Spleen (tissue), 11 donors: ENCODE measurements around the gene CSRP2. TPM values are rescaled to one million over a fixed set of nuclear protein-coding genes. Genes with fewer than 3 reads are reported as not detected.

Source experiments
- DNase-seq: peaks from one replicate; pipeline ENCODE4 v3.0.0-alpha.2; 2020
- H3K27ac ChIP-seq, 8 donors: fragments of 200-600 bp; sonication (generic) in 7 of 8; 1 replicate in 4 of 8; 2 replicates in 4 of 8; pipeline versions ENCODE4 v1.5.0 to v1.8.0; 2016 to 2021; ENCODE audit warnings: inconsistent platforms in 4 of 8, mild to moderate bottlenecking in 4 of 8, moderate library complexity in 1 of 8
- H3K27me3 ChIP-seq, 7 donors: fragments of 200-600 bp; sonication (generic) in 6 of 7; replicated peaks in 1 of 7; 1 replicate in 4 of 7; 2 replicates in 3 of 7; pipeline versions ENCODE4 v1.5.0 to v1.8.0; 2016 to 2021; ENCODE audit warnings: inconsistent platforms in 3 of 7, mild to moderate bottlenecking in 1 of 7
- H3K36me3 ChIP-seq, 6 donors: fragments of 200-600 bp; sonication (generic) in 5 of 6; 1 replicate in 4 of 6; 2 replicates in 2 of 6; pipeline versions ENCODE4 v1.5.0 to v1.8.0; 2016 to 2021; ENCODE audit warnings: inconsistent platforms in 2 of 6
- H3K4me1 ChIP-seq, 6 donors: fragments of 200-600 bp; sonication (generic) in 5 of 6; 1 replicate in 3 of 6; 2 replicates in 3 of 6; pipeline versions ENCODE4 v1.5.0 to v1.8.0; 2016 to 2021; ENCODE audit warnings: inconsistent platforms in 3 of 6
- H3K4me3 ChIP-seq, 8 donors: fragments of 200-600 bp; sonication (generic) in 7 of 8; 1 replicate in 4 of 8; 2 replicates in 4 of 8; pipeline versions ENCODE4 v1.5.0 to v1.8.0; 2016 to 2021; ENCODE audit warnings: inconsistent platforms in 4 of 8, mild to moderate bottlenecking in 4 of 8, moderate library complexity in 2 of 8
- H3K9me3 ChIP-seq, 8 donors: fragments of 200-600 bp; sonication (generic) in 7 of 8; 1 replicate in 4 of 8; 2 replicates in 4 of 8; pipeline versions ENCODE4 v1.5.0 to v1.8.0; 2016 to 2021; ENCODE audit warnings: inconsistent platforms in 4 of 8
- CTCF ChIP-seq, 11 experiments: fragments of 200-600 bp in 7 of 11; fragments of 450-650 bp in 4 of 11; sonication (generic) in 4 of 11; IDR thresholded peaks in 8 of 11; conservative IDR thresholded peaks in 3 of 11; 1 replicate in 7 of 11; 2 replicates in 4 of 11; pipeline versions ENCODE4 v1.4.0 to v1.8.0; 2016 to 2021; ENCODE audit warnings: antibody characterized with exemption in 11 of 11, inconsistent platforms in 4 of 11, mild to moderate bottlenecking in 1 of 11
- POLR2A ChIP-seq, 3 donors: fragments of 450-650 bp; IDR thresholded peaks; one replicate each; pipeline ENCODE4 v1.5.1; 2017; ENCODE audit warnings: antibody characterized with exemption in 3 of 3, mild to moderate bottlenecking in 1 of 3
- POLR2AphosphoS5 ChIP-seq, 3 donors: sonication (generic); formaldehyde crosslinking; IDR thresholded peaks; one replicate each; pipeline ENCODE4 v1.5.1; 2017; ENCODE audit warnings: antibody characterized with exemption in 3 of 3
- WGBS, 5 donors: extraction: QIAGEN DNeasy Blood & Tissue Kit in 3 of 5; methylation state at CpG; one replicate each; pipeline versions ENCODE4 v1.1.5 to v1.1.7; 2013 to 2018; 5-methylcytosine and 5-hydroxymethylcytosine counted together
- intact Hi-C: fragments of 100-400 bp; cut with DNase I; formaldehyde crosslinking; loops from one replicate; pipeline ENCODE4 v1.15.0; 2023; ENCODE audit warnings: low total_unique reads
- polyA plus RNA-seq, 3 donors: library from polyadenylated mRNA; stranded (reverse); fragments of 200-250 nt; gene quantifications; one replicate each; pipeline ENCODE4 v1.2.1, GENCODE V29; 2013
- total RNA-seq, 7 donors: library from RNA; depleted of rRNA in 3 of 7; stranded (reverse); fragments of >200 nt in 3 of 7; fragmentation: NEBNext Ultra II Directional in 4 of 7; extraction: Animal tissue kit (Norgen Biotek cat#: 25700) in 4 of 7; gene quantifications; one replicate each; pipeline versions ENCODE4 v1.1.0 to v1.2.1, GENCODE V29; 2016 to 2021
- donor health status: healthy with polysubstance abuse.
- donor health status: DM: no; HTN: no; CAD: no; lungs with moderate emphysema.
- donor health status: DM: no; HTN: no; CAD: no.
- donor health status: Bipolar disorder and iron deficiency.
- donor health status: healthy.
- donor health status: DM: no; HTN: no; CAD: no.
- donor health status: DM: yes; HTN: yes; CAD: no.

The CSRP2 gene
- total and polyA plus RNA-seq, 10 donors: 8.9 to 38.6 (median 19.6) TPM

GRCh38 chr12:76874027-76874426, 4.8 kb downstream of the CSRP2 start:
- H3K4me3 ChIP-seq: no peak overlapping the region
- intact Hi-C loops: no loop called here
- H3K27me3 ChIP-seq: peaks cover 0 to 30% (median 9%) of the 10 kb centered on the region in 7 donors
- no peaks in the 10 kb centered on the region for H3K9me3 ChIP-seq
- DNase-seq: no peak
- peak overlapping the region in 1 of 8 donors; percentile 3 for H3K27ac ChIP-seq
- peaks cover 5 to 21% (median 11%) of the 10 kb centered on the region in 6 donors for H3K4me1 ChIP-seq
- 62 to 75% (median 71%) methylated on average over 3 of the region's 3 CpGs for WGBS, 5 donors
- TF ChIP-seq POLR2A (IDR thresholded peaks at IDR 0.05) (no peak), CTCF (IDR thresholded peaks at IDR 0.05 in 8 of 11, conservative IDR thresholded peaks at IDR 0.05 in 3 of 11) (no peak), POLR2AphosphoS5 (IDR thresholded peaks at IDR 0.05) (no peak)
- H3K36me3 ChIP-seq: no peaks in the 10 kb centered on the region

GRCh38 chr12:76872415-76872814, 6.4 kb downstream of the CSRP2 start:
- no peaks in the 10 kb centered on the region for H3K36me3 ChIP-seq
- WGBS, 5 donors: 78 to 89% (median 83%) methylated on average over 5 of the region's 5 CpGs
- peaks cover 0 to 14% (median 0%) of the 10 kb centered on the region in 7 donors for H3K27me3 ChIP-seq
- H3K4me3 ChIP-seq: no peak overlapping the region
- intact Hi-C loops: no loop called here
- DNase-seq: no peak
- no peak for TF ChIP-seq POLR2AphosphoS5 (IDR thresholded peaks at IDR 0.05)
- no peaks in the 10 kb centered on the region for H3K9me3 ChIP-seq
- H3K4me1 ChIP-seq: peaks cover 0 to 5% (median 0%) of the 10 kb centered on the region in 6 donors
- no peak overlapping the region for H3K27ac ChIP-seq

- no peaks in the 10 kb centered on the region for H3K9me3 ChIP-seq
- intact Hi-C loops: no loop called here
- DNase-seq: no peak
- no peaks in the 10 kb centered on the region for H3K36me3 ChIP-seq
- H3K27ac ChIP-seq: no peak overlapping the region
- TF ChIP-seq CTCF (IDR thresholded peaks at IDR 0.05 in 8 of 11, conservative IDR thresholded peaks at IDR 0.05 in 3 of 11) (no peak), POLR2A (IDR thresholded peaks at IDR 0.05) (no peak)
- peaks cover 0 to 3% (median 0%) of the 10 kb centered on the region in 6 donors for H3K4me1 ChIP-seq
- H3K27me3 ChIP-seq: peaks cover 0 to 7% (median 0%) of the 10 kb centered on the region in 7 donors
- 74 to 89% (median 85%) methylated on average over 3 of the region's 3 CpGs for WGBS, 5 donors
- H3K4me3 ChIP-seq: no peak overlapping the region
Measured at GRCh38 chr12:76871742-76872141, 7.1 kb downstream of the CSRP2 start.

- TF ChIP-seq CTCF (IDR thresholded peaks at IDR 0.05 in 8 of 11, conservative IDR thresholded peaks at IDR 0.05 in 3 of 11) (no peak), POLR2AphosphoS5 (IDR thresholded peaks at IDR 0.05) (no peak), POLR2A (IDR thresholded peaks at IDR 0.05) (no peak)
- H3K27ac ChIP-seq: no peak overlapping the region
- no peaks in the 10 kb centered on the region for H3K36me3 ChIP-seq
- no peaks in the 10 kb centered on the region for H3K9me3 ChIP-seq
- 83 to 96% (median 90%) methylated on average over 2 of the region's 2 CpGs for WGBS, 5 donors
- H3K4me1 ChIP-seq: peaks cover 0 to 3% (median 0%) of the 10 kb centered on the region in 6 donors
- DNase-seq: no peak
- intact Hi-C loops: no loop called here
- no peak overlapping the region for H3K4me3 ChIP-seq
- peaks cover 0 to 4% (median 0%) of the 10 kb centered on the region in 7 donors for H3K27me3 ChIP-seq
Measured at GRCh38 chr12:76871082-76871481, 7.7 kb downstream of the CSRP2 start.

GRCh38 chr12:76866726-76867125, 12.1 kb downstream of the CSRP2 start:
- 73 to 90% (median 84%) methylated on average over 8 of the region's 8 CpGs for WGBS, 5 donors
- Histone ChIP-seq H3K27me3 (no peaks in the 10 kb centered on the region), H3K36me3 (no peaks in the 10 kb centered on the region), H3K4me3 (no peak overlapping the region), H3K27ac (no peak overlapping the region), H3K4me1 (no peaks in the 10 kb centered on the region), H3K9me3 (no peaks in the 10 kb centered on the region)
- DNase-seq: no peak
- TF ChIP-seq POLR2A (IDR thresholded peaks at IDR 0.05) (no peak), CTCF (IDR thresholded peaks at IDR 0.05 in 8 of 11, conservative IDR thresholded peaks at IDR 0.05 in 3 of 11) (no peak), POLR2AphosphoS5 (IDR thresholded peaks at IDR 0.05) (no peak)
- intact Hi-C loops: no loop called here
